DMS153 treated with DMSO at 0.1 percent for 48 hours (cell line): Measurements from ENCODE around the gene ISCU.
"Not testable (repeated sequence)": the region's sequence is repeated elsewhere in the genome, so short reads cannot be mapped to it uniquely, and the experiment has no call there.

Experiments used
- DNase-seq: peaks from one replicate; lab custom pipeline; 2025; ENCODE audit not compliant: unreplicated experiment; lab: John Stamatoyannopoulos, UW

The ISCU gene

GRCh38 chr12:108568338-108569154 lies 6.2 kb downstream of the ISCU start:
- peak; percentile 25 for DNase-seq

GRCh38 chr12:108570743-108571608 lies 8.6 kb downstream of the ISCU start:
- DNase-seq, result no peak

- DNase-seq, result no peak
These were observed 9.3 kb downstream of the ISCU start for GRCh38 chr12:108571609-108572165.

GRCh38 chr12:108572166-108572790 lies 9.9 kb downstream of the ISCU start:
- DNase-seq, result no peak

GRCh38 chr12:108573317-108573716 lies 10.9 kb downstream of the ISCU start:
- no peak for DNase-seq

GRCh38 chr12:108574276-108574675 lies 11.9 kb downstream of the ISCU start:
- DNase-seq, result not testable (repeated sequence)

GRCh38 chr12:108575199-108575912 lies 13.0 kb downstream of the ISCU start:
- no peak for DNase-seq

- no peak for DNase-seq
These were observed 14.4 kb downstream of the ISCU start for GRCh38 chr12:108576660-108577234.

- DNase-seq, result no peak
These were observed 15.1 kb downstream of the ISCU start for GRCh38 chr12:108577458-108577857.

GRCh38 chr12:108578264-108578663 lies 15.9 kb downstream of the ISCU start:
- DNase-seq, result no peak

GRCh38 chr12:108578813-108579212 lies 16.4 kb downstream of the ISCU start:
- no peak for DNase-seq

GRCh38 chr12:108580531-108580930 lies 18.1 kb downstream of the ISCU start:
- no peak for DNase-seq

GRCh38 chr12:108581311-108582227 lies 19.2 kb downstream of the ISCU start:
- no peak for DNase-seq

GRCh38 chr12:108582509-108582908 lies 20.1 kb downstream of the ISCU start:
- DNase-seq, result no peak

GRCh38 chr12:108582978-108583770 lies 20.8 kb downstream of the ISCU start:
- no peak for DNase-seq

GRCh38 chr12:108583991-108584390 lies 21.6 kb downstream of the ISCU start:
- DNase-seq, result no peak

GRCh38 chr12:108584456-108585065 lies 22.2 kb downstream of the ISCU start:
- DNase-seq, result no peak

- no peak for DNase-seq
These were observed 23.5 kb downstream of the ISCU start for GRCh38 chr12:108585864-108586263.
